Right atrium auricular region (tissue), 2 donors: Measurements from ENCODE around the gene PAX1. TPM values are rescaled to one million over a fixed set of nuclear protein-coding genes. Genes with fewer than 3 reads are reported as not detected.

ENCODE experiments used
- DNase-seq: peaks from one replicate; pipeline ENCODE4 v3.0.0-alpha.2; 2019; ENCODE audit warnings: low spot score
- H3K27ac ChIP-seq, 2 donors: fragments of 200-600 bp; sonication (generic); 1 replicate in 1 of 2; 2 replicates in 1 of 2; pipeline ENCODE4 v1.5.1; 2016 to 2019
- H3K27me3 ChIP-seq, 2 donors: fragments of 200-600 bp; sonication (generic); one replicate each; pipeline versions ENCODE4 v1.5.1 to v1.6.0; 2017 to 2019
- H3K36me3 ChIP-seq: fragments of 200-600 bp; sonication (generic); one replicate; pipeline ENCODE4 v1.5.1; 2016
- H3K4me1 ChIP-seq, 2 donors: fragments of 200-600 bp; sonication (generic); one replicate each; pipeline versions ENCODE4 v1.5.1 to v1.6.0; 2017 to 2019
- H3K4me3 ChIP-seq, 2 donors: fragments of 200-600 bp; sonication (generic); 1 replicate in 1 of 2; 2 replicates in 1 of 2; pipeline ENCODE4 v1.5.1; 2017 to 2019; ENCODE audit warnings: mild to moderate bottlenecking in 1 of 2, moderate library complexity in 1 of 2
- H3K9me3 ChIP-seq, 2 donors: fragments of 200-600 bp; sonication (generic); one replicate each; pipeline ENCODE4 v1.5.1; 2019
- total RNA-seq, 2 donors: library from RNA; depleted of rRNA; stranded (reverse); fragments of >200 nt; gene quantifications; one replicate each; pipeline ENCODE4 v1.1.0, GENCODE V29; 2016
- TF ChIP-seq, protein P1 (sequence below), 2 donors: fragments of 200-600 bp; sonication (generic); IDR thresholded peaks; one replicate each; pipeline ENCODE4 v1.5.1; 2019; ENCODE audit warnings: antibody characterized with exemption in 2 of 2

PAX1 gene
- total RNA-seq, 2 donors from 2014 or later, result not detected

DNA sequence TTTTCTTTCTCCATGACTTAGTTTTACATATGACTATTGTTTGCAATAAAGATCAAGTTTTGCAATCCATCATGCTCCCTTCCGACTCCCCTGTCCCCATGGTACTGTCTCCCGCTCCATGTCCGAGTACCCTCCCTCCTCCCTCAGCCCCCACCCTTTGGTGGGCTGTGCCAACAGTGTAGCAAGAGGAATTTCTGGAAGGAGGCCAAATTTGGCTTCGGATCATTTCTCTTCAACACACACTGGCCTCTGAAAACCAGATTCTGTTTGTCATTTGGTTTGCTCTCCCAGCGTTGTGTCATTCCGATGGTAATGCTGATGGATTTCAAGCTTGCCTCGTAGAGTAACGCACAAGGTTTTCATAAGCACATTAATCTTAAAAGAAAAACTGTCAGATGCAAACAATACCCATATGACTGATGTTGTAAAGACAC lies 22.9 kb upstream of the PAX1 start:
- Histone ChIP-seq H3K4me1 (peaks cover 0 to 7% of the 10 kb centered on the region in 2 donors), H3K9me3 (no peaks in the 10 kb centered on the region), H3K36me3 (no peaks in the 10 kb centered on the region), H3K4me3 (no peak overlapping the region), H3K27ac (no peak overlapping the region), H3K27me3 (no peaks in the 10 kb centered on the region)
- no peak for DNase-seq
- TF ChIP-seq, protein P1, sequence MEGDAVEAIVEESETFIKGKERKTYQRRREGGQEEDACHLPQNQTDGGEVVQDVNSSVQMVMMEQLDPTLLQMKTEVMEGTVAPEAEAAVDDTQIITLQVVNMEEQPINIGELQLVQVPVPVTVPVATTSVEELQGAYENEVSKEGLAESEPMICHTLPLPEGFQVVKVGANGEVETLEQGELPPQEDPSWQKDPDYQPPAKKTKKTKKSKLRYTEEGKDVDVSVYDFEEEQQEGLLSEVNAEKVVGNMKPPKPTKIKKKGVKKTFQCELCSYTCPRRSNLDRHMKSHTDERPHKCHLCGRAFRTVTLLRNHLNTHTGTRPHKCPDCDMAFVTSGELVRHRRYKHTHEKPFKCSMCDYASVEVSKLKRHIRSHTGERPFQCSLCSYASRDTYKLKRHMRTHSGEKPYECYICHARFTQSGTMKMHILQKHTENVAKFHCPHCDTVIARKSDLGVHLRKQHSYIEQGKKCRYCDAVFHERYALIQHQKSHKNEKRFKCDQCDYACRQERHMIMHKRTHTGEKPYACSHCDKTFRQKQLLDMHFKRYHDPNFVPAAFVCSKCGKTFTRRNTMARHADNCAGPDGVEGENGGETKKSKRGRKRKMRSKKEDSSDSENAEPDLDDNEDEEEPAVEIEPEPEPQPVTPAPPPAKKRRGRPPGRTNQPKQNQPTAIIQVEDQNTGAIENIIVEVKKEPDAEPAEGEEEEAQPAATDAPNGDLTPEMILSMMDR (IDR thresholded peaks at IDR 0.05), result no peak

DNA sequence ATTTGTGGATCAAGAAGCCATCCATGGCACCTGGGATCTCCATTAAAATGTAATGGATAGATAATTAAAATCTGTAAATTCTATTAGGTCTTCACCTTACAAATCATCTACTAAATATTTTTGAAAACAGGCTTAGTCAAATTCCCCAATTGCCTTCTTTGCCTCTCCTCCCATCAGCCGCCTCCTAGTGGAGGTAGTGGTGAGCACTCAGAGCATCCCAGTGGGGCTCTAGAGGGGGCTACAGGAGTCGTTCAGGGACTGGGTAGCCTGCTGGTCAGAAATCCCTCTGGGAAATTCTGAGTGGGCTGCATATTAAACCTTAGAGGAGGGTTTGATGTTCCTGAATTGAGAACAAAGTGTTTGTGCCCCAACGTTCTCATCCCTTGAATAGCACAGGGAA lies 20.8 kb upstream of the PAX1 start:
- DNase-seq, result peak; percentile 32
- H3K9me3 ChIP-seq, result no peaks in the 10 kb centered on the region
- peaks cover 0 to 7% of the 10 kb centered on the region in 2 donors for H3K4me1 ChIP-seq
- TF ChIP-seq, protein P1 (IDR thresholded peaks at IDR 0.05), result no peak
- no peaks in the 10 kb centered on the region for H3K36me3 ChIP-seq
- no peak overlapping the region for H3K4me3 ChIP-seq
- no peaks in the 10 kb centered on the region for H3K27me3 ChIP-seq
- no peak overlapping the region for H3K27ac ChIP-seq

DNA sequence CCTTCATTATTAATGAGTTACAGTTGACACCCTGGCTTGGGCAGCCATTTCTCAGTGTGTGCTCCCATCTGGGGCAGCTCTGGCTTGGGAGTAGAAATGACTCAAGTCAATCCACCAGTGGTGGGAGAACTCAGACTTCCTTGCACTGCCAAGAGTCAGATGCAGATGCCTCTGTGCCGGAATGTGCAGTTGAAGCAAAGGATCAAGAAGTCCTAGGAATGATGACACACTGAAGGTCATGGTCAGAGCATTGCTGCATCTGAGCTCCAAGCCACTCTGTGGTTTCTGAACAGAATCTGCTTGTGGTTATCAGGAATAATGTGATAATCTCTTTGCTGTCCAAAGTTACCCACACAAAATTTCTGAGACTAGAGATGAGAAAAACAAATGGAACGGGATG lies 19.5 kb upstream of the PAX1 start:
- H3K4me3 ChIP-seq, result no peak overlapping the region
- no peaks in the 10 kb centered on the region for H3K36me3 ChIP-seq
- no peaks in the 10 kb centered on the region for H3K9me3 ChIP-seq
- TF ChIP-seq, protein P1 (IDR thresholded peaks at IDR 0.05), result no peak
- no peak for DNase-seq
- no peak overlapping the region for H3K27ac ChIP-seq
- peaks cover 0 to 6% of the 10 kb centered on the region in 2 donors for H3K27me3 ChIP-seq
- H3K4me1 ChIP-seq, result peaks cover 0 to 5% of the 10 kb centered on the region in 2 donors

DNA sequence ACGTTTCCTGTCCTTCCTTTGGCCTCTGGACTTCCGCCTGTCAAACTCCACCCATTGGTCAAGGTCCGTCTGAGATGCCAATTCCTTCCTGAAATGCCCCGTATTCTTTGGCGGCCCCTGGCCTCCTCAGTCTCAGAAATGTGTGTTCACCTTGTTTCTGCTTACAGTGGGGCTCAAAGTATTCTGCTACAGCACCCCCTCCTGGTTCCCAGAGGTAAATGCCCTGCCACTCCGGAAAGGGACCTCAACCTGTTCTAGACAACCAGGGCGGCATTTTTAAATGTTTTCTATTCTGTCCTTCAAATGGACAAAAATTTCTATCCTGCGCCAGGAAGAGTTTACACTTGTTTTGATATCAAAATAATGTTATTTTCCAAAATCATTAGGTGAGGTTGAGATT lies 12.1 kb upstream of the PAX1 start:
- DNase-seq, result no peak
- Histone ChIP-seq H3K9me3 (no peaks in the 10 kb centered on the region), H3K4me3 (no peak overlapping the region), H3K36me3 (no peaks in the 10 kb centered on the region), H3K27ac (no peak overlapping the region), H3K4me1 (no peaks in the 10 kb centered on the region), H3K27me3 (peaks cover 0 to 6% of the 10 kb centered on the region in 2 donors)
- TF ChIP-seq, protein P1 (IDR thresholded peaks at IDR 0.05), result no peak

DNA sequence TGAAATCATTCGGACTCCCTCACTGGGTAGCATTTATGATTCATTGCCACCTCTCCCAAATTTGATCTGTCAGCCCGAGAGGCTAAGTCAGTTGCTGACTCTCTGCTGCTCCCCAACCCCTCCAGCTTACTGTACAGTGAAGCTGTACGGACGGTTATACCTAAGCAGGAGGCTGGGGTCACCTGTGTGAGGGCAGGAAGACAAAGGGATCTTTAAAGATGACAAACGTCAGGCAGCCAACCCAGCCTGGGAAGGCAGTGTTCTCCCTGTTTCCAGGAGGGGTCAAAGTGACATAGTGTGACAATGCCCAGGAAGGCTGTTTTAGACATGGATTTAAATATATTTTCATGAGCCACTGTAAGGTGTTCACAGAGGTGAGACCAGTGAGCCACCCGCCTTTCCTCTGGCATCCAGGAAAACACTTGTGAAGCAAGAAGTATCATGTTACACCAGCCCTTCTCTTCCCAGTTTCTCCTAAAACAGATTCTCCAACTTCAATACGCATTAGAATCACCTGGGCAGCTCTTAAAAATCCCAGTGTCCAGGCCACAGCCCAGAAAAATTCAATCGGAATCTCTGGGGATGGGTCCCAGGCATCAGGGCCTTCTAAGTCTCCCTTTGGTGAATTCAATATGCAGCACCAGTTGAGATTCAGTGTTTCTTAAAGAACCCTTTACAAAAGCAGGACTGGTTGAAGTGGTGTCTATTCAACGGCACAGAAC lies 6.8 kb upstream of the PAX1 start:
- H3K9me3 ChIP-seq, result no peaks in the 10 kb centered on the region
- no peak overlapping the region for H3K4me3 ChIP-seq
- H3K36me3 ChIP-seq, result no peaks in the 10 kb centered on the region
- TF ChIP-seq, protein P1 (IDR thresholded peaks at IDR 0.05), result no peak
- DNase-seq, result no peak
- H3K27me3 ChIP-seq, result peaks cover 6 to 24% of the 10 kb centered on the region in 2 donors
- no peak overlapping the region for H3K27ac ChIP-seq
- H3K4me1 ChIP-seq, result peaks cover 0 to 19% of the 10 kb centered on the region in 2 donors

DNA sequence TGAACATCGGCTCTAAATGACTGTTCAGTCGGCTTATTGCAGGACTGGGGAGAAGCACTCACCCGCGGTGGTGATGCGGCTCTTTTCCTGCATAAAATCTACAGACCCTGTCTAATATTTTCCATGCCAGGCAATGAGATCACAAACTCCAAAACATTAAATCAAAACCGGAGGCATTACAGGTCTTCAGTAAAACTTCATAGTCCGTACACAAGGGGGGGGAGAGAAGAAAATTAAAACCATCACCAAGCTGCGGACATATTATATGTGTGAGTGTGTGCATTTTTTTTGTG lies 6.3 kb upstream of the PAX1 start:
- no peak for DNase-seq
- H3K4me3 ChIP-seq, result no peak overlapping the region
- no peaks in the 10 kb centered on the region for H3K9me3 ChIP-seq
- H3K36me3 ChIP-seq, result no peaks in the 10 kb centered on the region
- peaks cover 6 to 29% of the 10 kb centered on the region in 2 donors for H3K27me3 ChIP-seq
- H3K27ac ChIP-seq, result no peak overlapping the region
- TF ChIP-seq, protein P1 (IDR thresholded peaks at IDR 0.05), result no peak
- peaks cover 0 to 22% of the 10 kb centered on the region in 2 donors for H3K4me1 ChIP-seq
